Ascending aorta (tissue), 2 donors: ENCODE data around the gene TEN1. TPM values are rescaled to one million over a fixed set of nuclear protein-coding genes. Genes with fewer than 3 reads are reported as not detected.

Source experiments
- DNase-seq, 2 donors: peaks; one replicate each; pipeline ENCODE4 v3.0.0-alpha.2; 2019; ENCODE audit warnings: low spot score in 2 of 2
- H3K27ac ChIP-seq, 2 donors: fragments of 200-600 bp; sonication (generic); one replicate each; pipeline ENCODE4 v1.5.1; 2016 to 2017; ENCODE audit warnings: mild to moderate bottlenecking in 1 of 2
- H3K27me3 ChIP-seq: fragments of 200-600 bp; sonication (generic); one replicate; pipeline ENCODE4 v1.5.1; 2017
- H3K36me3 ChIP-seq, 2 donors: fragments of 200-600 bp; sonication (generic); one replicate each; pipeline ENCODE4 v1.5.1; 2016
- H3K4me1 ChIP-seq, 2 donors: fragments of 200-600 bp; sonication (generic); one replicate each; pipeline ENCODE4 v1.5.1; 2016 to 2017; ENCODE audit warnings: mild to moderate bottlenecking in 1 of 2
- H3K4me3 ChIP-seq, 2 donors: fragments of 200-600 bp; sonication (generic); one replicate each; pipeline ENCODE4 v1.5.1; 2016 to 2017; ENCODE audit warnings: mild to moderate bottlenecking in 1 of 2
- H3K9me3 ChIP-seq, 2 donors: fragments of 200-600 bp; sonication (generic); one replicate each; pipeline ENCODE4 v1.5.1; 2016
- intact Hi-C: fragments of 100-400 bp; cut with DNase I; formaldehyde crosslinking; loops from one replicate; pipeline ENCODE4 v1.15.1; 2023
- total RNA-seq: library from RNA; depleted of rRNA; stranded (reverse); fragments of >200 nt; gene quantifications from one replicate; pipeline ENCODE4 v1.1.0, GENCODE V29; 2016
- TF ChIP-seq, protein P1 (sequence below), 3 experiments: fragments of 200-600 bp in 2 of 3; fragments of 450-650 bp in 1 of 3; sonication (generic) in 2 of 3; IDR thresholded peaks; one replicate each; pipeline ENCODE4 v1.5.1; 2016 to 2019; ENCODE audit warnings: antibody characterized with exemption in 3 of 3, mild to moderate bottlenecking in 1 of 3, moderate library complexity in 1 of 3

TEN1 gene
- total RNA-seq, 1 donor from 2014 or later: 33.6 TPM

DNA sequence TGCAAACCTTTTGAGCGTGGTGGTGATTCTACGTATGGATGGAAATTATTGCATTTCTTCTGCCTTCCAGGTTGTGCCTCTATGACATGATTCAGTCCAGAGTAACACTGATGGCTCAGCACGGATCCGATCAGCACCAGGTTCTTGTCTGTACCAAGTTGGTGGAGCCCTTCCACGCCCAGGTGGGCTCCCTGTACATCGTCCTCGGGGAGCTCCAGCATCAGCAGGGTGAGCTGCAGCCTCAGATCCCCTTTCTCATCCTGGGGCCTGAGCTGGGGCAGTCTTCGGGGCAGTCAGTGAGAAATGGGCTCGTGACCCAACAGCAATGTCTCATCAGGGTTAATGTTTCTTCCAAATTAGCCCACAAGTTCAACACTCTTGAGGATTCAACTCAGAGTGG is 12.4 kb downstream of the TEN1 start:
- Histone ChIP-seq H3K9me3 (no peaks in the 10 kb centered on the region), H3K4me3 (no peak overlapping the region), H3K27ac (no peak overlapping the region), H3K4me1 (no peaks in the 10 kb centered on the region), H3K36me3 (peaks cover 4 to 12% of the 10 kb centered on the region in 2 donors), H3K27me3 (no peaks in the 10 kb centered on the region)
- no peak for DNase-seq
- intact Hi-C loops: no loop called here
- TF ChIP-seq, protein P1, sequence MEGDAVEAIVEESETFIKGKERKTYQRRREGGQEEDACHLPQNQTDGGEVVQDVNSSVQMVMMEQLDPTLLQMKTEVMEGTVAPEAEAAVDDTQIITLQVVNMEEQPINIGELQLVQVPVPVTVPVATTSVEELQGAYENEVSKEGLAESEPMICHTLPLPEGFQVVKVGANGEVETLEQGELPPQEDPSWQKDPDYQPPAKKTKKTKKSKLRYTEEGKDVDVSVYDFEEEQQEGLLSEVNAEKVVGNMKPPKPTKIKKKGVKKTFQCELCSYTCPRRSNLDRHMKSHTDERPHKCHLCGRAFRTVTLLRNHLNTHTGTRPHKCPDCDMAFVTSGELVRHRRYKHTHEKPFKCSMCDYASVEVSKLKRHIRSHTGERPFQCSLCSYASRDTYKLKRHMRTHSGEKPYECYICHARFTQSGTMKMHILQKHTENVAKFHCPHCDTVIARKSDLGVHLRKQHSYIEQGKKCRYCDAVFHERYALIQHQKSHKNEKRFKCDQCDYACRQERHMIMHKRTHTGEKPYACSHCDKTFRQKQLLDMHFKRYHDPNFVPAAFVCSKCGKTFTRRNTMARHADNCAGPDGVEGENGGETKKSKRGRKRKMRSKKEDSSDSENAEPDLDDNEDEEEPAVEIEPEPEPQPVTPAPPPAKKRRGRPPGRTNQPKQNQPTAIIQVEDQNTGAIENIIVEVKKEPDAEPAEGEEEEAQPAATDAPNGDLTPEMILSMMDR (IDR thresholded peaks at IDR 0.05): no peak

DNA sequence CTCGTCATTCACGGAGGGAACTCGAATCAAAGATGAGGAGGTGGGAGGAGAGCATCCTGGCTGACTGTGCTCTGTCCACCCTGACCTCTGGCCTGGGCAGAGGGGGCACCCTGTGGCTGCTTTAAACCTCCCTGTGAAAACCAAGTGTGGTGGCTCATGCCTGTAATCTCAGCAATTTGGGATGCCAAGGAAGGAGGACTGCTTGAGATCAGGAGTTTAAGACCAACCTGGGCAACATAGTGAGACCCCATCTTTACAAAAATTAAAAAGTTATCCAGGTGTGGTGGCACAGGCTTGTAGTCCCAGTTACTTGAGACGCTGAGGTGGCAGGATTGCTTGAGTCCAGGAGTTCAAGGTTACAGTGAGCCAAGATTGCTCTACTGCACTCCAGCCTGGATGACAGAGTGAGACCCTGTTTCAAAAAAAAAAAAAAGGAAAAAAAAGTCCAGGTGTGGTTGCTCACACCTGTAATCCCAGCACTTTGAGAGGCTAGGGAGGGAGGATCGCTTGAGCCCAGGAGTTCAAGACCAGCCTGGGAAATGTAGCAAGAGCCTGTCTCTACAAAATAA is 15.8 kb downstream of the TEN1 start:
- Histone ChIP-seq H3K4me1 (no peaks in the 10 kb centered on the region), H3K36me3 (peaks cover 4 to 12% of the 10 kb centered on the region in 2 donors), H3K27ac (no peak overlapping the region), H3K4me3 (no peak overlapping the region), H3K27me3 (no peaks in the 10 kb centered on the region), H3K9me3 (no peaks in the 10 kb centered on the region)
- no peak for DNase-seq
- intact Hi-C loops: no loop called here
- TF ChIP-seq, protein P1 (IDR thresholded peaks at IDR 0.05): no peak

DNA sequence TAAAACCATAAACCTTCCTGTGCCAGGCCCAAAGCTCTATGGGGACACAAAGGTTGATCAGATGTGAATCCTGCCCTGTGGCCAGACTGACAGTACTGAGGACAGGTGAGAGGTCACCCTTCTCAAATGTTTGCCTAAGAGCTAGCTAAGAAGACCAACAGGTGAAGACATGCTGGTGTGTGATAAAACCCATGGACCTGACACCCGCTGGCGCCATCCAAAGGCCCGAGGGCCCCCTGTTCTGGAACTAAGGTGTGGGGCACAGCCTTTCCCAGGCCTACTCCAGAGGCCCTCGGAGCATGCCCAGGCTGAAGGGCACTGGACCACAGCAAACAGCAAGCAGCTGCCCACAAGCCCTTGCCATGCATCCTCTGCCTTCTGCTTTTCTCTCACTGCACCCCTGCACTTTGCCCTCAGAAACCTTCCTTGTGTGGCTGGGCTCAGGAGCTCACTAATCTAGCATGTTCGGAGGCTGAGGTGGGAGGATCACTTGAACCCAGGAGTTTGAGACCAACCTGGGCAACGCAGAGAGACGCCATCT is 16.4 kb downstream of the TEN1 start:
- intact Hi-C loops: no loop called here
- TF ChIP-seq, protein P1 (IDR thresholded peaks at IDR 0.05): no peak
- Histone ChIP-seq H3K27me3 (no peaks in the 10 kb centered on the region), H3K4me3 (no peak overlapping the region), H3K27ac (no peak overlapping the region), H3K4me1 (no peaks in the 10 kb centered on the region), H3K9me3 (no peaks in the 10 kb centered on the region), H3K36me3 (peaks cover 4 to 12% of the 10 kb centered on the region in 2 donors)
- no peak for DNase-seq

DNA sequence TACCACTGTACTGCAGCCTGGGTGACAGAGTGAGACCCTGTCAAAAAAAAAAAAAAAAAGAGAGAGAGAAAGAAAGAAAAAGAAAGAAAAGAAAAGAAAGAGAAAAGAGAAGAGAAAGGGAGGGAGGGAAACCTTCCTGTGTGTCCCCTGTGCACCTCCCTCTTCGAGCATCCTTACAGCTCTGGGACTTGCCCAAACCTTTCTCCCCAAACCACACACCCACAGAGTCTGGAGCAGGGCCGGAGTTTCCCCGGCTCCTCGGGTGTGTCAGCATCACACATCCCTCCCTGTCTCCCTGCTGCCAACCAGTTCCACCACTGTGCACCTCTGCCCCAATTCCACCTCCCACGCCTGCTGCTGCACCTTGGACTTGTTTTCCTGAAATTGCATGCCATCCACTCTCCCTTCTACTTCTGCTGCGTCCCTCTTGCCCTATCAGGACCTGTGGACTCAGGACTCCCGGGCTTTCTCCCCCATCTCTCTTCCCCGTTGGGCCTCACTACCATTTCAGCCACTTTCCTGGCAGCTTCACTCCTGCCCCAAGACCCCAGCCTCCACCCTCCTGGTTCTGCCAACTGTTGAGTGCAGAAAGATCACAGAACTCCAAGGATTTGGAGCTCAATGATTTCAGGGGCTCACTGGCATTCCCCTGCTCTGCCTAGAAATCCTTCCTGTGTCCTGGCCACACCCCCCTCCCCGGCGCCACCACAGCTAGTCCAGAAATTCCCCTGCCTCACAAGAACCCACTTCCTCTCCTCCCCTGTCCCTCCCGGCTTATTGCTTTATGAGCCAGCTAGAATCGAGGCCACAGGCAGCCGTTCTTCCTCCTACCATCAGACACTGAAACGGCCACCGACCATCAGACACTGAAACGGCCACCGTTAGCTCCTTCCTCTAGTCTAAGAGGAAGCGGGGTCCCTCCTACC is 17.9 kb downstream of the TEN1 start:
- Histone ChIP-seq H3K36me3 (peaks cover 4 to 6% of the 10 kb centered on the region in 2 donors), H3K27ac (no peak overlapping the region), H3K4me3 (no peak overlapping the region), H3K27me3 (no peaks in the 10 kb centered on the region), H3K9me3 (no peaks in the 10 kb centered on the region), H3K4me1 (no peaks in the 10 kb centered on the region)
- DNase-seq: no peak
- intact Hi-C loops: no loop called here
- TF ChIP-seq, protein P1 (IDR thresholded peaks at IDR 0.05): no peak

DNA sequence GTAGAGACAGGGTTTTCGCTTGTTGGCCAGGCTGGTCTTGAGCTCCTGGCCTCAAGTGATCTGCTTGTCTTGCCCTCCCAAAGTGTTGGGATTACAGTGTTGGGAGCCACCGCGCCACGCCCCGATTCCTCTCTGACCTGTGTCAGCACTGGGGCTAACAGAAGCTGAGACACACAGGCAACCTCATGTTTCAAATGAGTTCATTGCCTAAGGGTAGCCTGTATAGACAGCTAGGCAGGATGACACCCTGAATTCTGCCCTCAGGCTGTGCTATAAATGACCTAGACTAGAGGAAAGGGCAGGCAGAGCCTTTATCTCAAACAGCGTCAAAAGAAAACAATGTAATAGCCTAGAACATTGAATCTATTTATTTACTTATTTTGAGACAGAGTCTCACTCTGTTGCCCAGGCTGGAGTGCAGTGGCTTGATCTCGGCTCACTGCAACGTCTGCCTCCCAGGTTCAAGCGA is 19.3 kb downstream of the TEN1 start:
- no peaks in the 10 kb centered on the region for H3K9me3 ChIP-seq
- no peaks in the 10 kb centered on the region for H3K27me3 ChIP-seq
- no peaks in the 10 kb centered on the region for H3K4me1 ChIP-seq
- intact Hi-C loops: no loop called here
- no peak overlapping the region for H3K4me3 ChIP-seq
- TF ChIP-seq, protein P1 (IDR thresholded peaks at IDR 0.05): no peak
- H3K36me3 ChIP-seq: peaks cover 0 to 3% of the 10 kb centered on the region in 2 donors
- H3K27ac ChIP-seq: no peak overlapping the region
- no peak for DNase-seq
